Gastrocnemius medialis (tissue), 4 donors: ENCODE results near the gene CPLANE2. TPM values are rescaled to one million over a fixed set of nuclear protein-coding genes. Genes with fewer than 3 reads are reported as not detected.

Experiments used
- ATAC-seq, 2 donors: fragments of 150-250 bp; one replicate each; pipeline ENCODE4 v1.9.1; 2016
- DNase-seq, 2 donors: peaks; one replicate each; pipeline ENCODE4 v3.0.0-alpha.2; 2019
- H3K27ac ChIP-seq, 4 donors: fragments of 200-600 bp; sonication (generic); 1 replicate in 1 of 4; 2 replicates in 3 of 4; pipeline ENCODE4 v1.5.1; 2016 to 2018; ENCODE audit warnings: mild to moderate bottlenecking in 2 of 4, moderate library complexity in 1 of 4
- H3K27me3 ChIP-seq, 3 donors: fragments of 200-600 bp; sonication (generic) in 2 of 3; 1 replicate in 1 of 3; 2 replicates in 2 of 3; pipeline versions ENCODE4 v1.5.1 to v1.6.0; 2016 to 2019; ENCODE audit warnings: mild to moderate bottlenecking in 1 of 3, moderate library complexity in 1 of 3
- H3K36me3 ChIP-seq, 2 donors: fragments of 200-600 bp; sonication (generic) in 1 of 2; one replicate each; pipeline ENCODE4 v1.5.1; 2017 to 2018
- H3K4me1 ChIP-seq, 2 donors: fragments of 200-600 bp; sonication (generic) in 1 of 2; one replicate each; pipeline ENCODE4 v1.5.1; 2016 to 2017; ENCODE audit warnings: mild to moderate bottlenecking in 2 of 2
- H3K4me3 ChIP-seq, 4 donors: fragments of 200-600 bp; sonication (generic) in 3 of 4; 1 replicate in 1 of 4; 2 replicates in 3 of 4; pipeline ENCODE4 v1.5.1; 2016 to 2019; ENCODE audit warnings: mild to moderate bottlenecking in 2 of 4
- H3K9me3 ChIP-seq, 3 donors: fragments of 200-600 bp; sonication (generic) in 2 of 3; 1 replicate in 1 of 3; 2 replicates in 2 of 3; pipeline ENCODE4 v1.5.1; 2016 to 2019
- POLR2A ChIP-seq, 2 donors: fragments of 450-650 bp; IDR thresholded peaks; one replicate each; pipeline ENCODE4 v1.6.1; 2017; ENCODE audit warnings: antibody characterized with exemption in 2 of 2, mild to moderate bottlenecking in 2 of 2, moderate library complexity in 2 of 2
- in situ Hi-C, 4 donors: fragments of 200-750 bp; cut with MboI; loops; one replicate each; pipeline versions ENCODE4 v1.15.0 to v1.8.0; 2017; ENCODE audit warnings: low sequenced_read_pairs in 4 of 4
- intact Hi-C: fragments of 100-400 bp; cut with DNase I; formaldehyde crosslinking; loops from one replicate; pipeline ENCODE4 v1.15.1; 2023; ENCODE audit warnings: low total_unique reads
- total RNA-seq, 4 donors: library from RNA; depleted of rRNA; stranded (reverse); fragments of >200 nt; gene quantifications; one replicate each; pipeline versions ENCODE4 v1.1.0 to v1.2.3, GENCODE V29; 2016
- TF ChIP-seq, protein P1 (sequence below), 5 experiments: fragments of 450-650 bp in 3 of 5; fragments of 200-600 bp in 2 of 5; sonication (generic) in 2 of 5; IDR thresholded peaks in 4 of 5; conservative IDR thresholded peaks in 1 of 5; 1 replicate in 4 of 5; 2 replicates in 1 of 5; pipeline ENCODE4 v1.5.1; 2016 to 2019; ENCODE audit warnings: antibody characterized with exemption in 5 of 5, mild to moderate bottlenecking in 3 of 5, moderate library complexity in 3 of 5

The CPLANE2 gene
- total RNA-seq, 4 donors from 2014 or later = 0.46 to 6.3 (median 3.1) TPM

DNA sequence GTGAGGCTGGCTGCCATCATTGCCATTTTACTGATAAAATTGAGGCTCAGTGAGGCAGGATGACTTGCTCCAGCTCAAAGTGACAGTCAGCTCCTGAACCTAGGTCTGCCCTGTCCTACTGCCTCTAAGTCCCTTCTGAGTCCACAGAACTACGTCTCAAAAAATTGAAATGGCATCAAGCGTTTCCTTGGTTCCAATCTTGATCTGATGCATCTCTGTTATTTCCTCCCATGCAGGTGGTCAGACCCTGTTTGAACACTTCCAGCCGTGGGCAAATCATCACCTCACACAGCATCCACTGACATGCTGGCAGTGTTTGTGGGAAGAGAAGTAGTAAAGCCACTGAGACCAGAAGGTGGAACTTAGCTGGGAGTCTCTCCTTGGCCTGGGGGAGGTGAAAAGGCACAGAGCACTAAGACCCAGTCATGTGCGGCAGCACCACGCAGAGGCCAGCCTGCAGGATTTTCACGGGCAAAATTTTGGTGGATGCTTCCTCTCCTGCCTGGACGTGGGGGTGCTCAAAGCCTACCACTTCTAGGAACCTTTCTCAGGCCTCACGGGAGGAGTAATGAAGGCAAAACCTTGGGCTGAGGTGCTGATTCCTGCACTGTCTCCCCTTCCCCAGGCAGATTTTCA lies 7.8 kb upstream of the CPLANE2 start:
- Histone ChIP-seq H3K4me1 (peaks cover 33 to 34% of the 10 kb centered on the region in 2 donors), H3K27ac (peak overlapping the region in 1 of 4 donors; percentile 40), H3K4me3 (no peak overlapping the region), H3K36me3 (peaks cover 0 to 9% of the 10 kb centered on the region in 2 donors), H3K27me3 (no peaks in the 10 kb centered on the region), H3K9me3 (no peaks in the 10 kb centered on the region)
- TF ChIP-seq, protein P1, sequence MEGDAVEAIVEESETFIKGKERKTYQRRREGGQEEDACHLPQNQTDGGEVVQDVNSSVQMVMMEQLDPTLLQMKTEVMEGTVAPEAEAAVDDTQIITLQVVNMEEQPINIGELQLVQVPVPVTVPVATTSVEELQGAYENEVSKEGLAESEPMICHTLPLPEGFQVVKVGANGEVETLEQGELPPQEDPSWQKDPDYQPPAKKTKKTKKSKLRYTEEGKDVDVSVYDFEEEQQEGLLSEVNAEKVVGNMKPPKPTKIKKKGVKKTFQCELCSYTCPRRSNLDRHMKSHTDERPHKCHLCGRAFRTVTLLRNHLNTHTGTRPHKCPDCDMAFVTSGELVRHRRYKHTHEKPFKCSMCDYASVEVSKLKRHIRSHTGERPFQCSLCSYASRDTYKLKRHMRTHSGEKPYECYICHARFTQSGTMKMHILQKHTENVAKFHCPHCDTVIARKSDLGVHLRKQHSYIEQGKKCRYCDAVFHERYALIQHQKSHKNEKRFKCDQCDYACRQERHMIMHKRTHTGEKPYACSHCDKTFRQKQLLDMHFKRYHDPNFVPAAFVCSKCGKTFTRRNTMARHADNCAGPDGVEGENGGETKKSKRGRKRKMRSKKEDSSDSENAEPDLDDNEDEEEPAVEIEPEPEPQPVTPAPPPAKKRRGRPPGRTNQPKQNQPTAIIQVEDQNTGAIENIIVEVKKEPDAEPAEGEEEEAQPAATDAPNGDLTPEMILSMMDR (IDR thresholded peaks at IDR 0.05 in 4 of 5, conservative IDR thresholded peaks at IDR 0.05 in 1 of 5) = no peak
- TF ChIP-seq POLR2A (IDR thresholded peaks at IDR 0.05) = no peak
- intact Hi-C loops (loop anchor here (1.0 to 5.0 kb wide), 3 partner anchors 38 to 166 kb away; no protein-coding TSS in a partner anchor), in situ Hi-C loops (loop anchor here in 2 of 4 donors (5.0 to 25.0 kb wide), 2 partner anchors 118 to 123 kb away; partner anchors contain the start of genes SZRD1 (in 2 of the 2) and FBXO42 (in 1 of the 2))
- peak in 1 of 2 donors; percentile 5 for DNase-seq
- ATAC-seq = no peak

DNA sequence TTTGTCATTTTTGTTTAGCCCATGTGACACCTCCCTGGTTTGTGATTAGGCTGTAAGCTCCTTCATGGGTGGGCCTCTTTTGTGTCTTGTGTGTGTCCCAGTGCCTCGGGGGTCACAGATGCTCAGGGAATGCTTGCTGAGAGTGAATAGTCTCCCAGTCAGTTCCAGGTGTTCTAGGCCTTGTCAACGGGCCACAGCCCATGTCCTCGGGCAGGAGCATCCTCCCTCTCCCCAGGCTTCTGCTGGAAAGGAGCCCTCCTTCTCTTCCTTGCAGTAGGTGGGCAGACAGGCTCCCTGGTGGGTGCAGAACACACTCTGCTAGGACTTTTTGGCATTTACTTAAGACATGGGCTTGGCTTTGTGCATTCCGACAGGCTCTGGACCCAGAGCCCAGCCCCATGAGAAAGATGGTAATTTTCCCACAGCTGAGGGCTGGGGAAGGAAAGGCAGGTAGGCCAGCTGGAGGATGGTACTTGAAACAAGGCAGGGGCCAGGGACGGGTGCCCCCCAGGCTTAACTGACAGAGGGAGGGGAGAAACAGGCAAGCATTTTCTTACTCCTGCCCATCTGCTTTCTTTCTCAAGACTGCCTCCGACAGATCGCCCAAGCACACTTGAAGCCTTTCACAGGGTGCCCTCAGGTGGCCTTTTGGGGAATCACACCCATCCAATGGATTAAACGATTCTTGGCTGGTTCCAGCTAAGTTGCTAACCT lies 7.1 kb upstream of the CPLANE2 start:
- intact Hi-C loops = loop anchor here (1.0 to 5.0 kb wide), 4 partner anchors 15 to 165 kb away; no protein-coding TSS in a partner anchor
- Histone ChIP-seq H3K4me1 (peaks cover 26 to 27% of the 10 kb centered on the region in 2 donors), H3K9me3 (no peaks in the 10 kb centered on the region), H3K27me3 (no peaks in the 10 kb centered on the region), H3K4me3 (no peak overlapping the region), H3K27ac (peak overlapping the region in 1 of 4 donors; percentile 40), H3K36me3 (peaks cover 0 to 9% of the 10 kb centered on the region in 2 donors)
- in situ Hi-C loops = loop anchor here in 2 of 4 donors (5.0 to 25.0 kb wide), 2 partner anchors 118 to 123 kb away; partner anchors contain the start of genes SZRD1 (in 2 of the 2) and FBXO42 (in 1 of the 2)
- peak; percentile 55 to 79 for DNase-seq
- ATAC-seq = peak in 1 of 2 donors; percentile 44
- TF ChIP-seq, protein P1 (IDR thresholded peaks at IDR 0.05 in 4 of 5, conservative IDR thresholded peaks at IDR 0.05 in 1 of 5) = peak; percentile 77 to 88 (median 83)
- no peak for TF ChIP-seq POLR2A (IDR thresholded peaks at IDR 0.05)

DNA sequence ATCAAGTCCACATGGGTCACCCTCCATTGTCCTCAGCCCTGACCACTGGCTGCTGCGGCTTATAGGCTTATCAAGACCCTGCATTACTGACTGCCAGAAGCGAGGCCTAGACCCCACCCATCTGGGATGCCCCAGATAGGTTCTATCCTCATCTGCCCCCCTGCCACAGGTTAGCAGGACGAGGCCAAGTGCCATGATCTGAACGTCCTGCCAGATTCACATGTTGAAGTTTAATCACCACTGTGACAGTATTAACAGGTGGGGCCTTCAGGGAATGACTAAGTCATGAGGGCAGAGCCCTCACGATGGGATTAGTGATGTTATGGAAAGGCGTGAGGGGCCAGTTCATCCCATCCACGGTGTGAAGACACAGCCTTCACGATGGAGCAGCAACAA lies 6.2 kb upstream of the CPLANE2 start:
- no peak for TF ChIP-seq POLR2A (IDR thresholded peaks at IDR 0.05)
- TF ChIP-seq, protein P1 (IDR thresholded peaks at IDR 0.05 in 4 of 5, conservative IDR thresholded peaks at IDR 0.05 in 1 of 5) = no peak
- intact Hi-C loops = loop anchor here (1.0 to 5.0 kb wide), 2 partner anchors 14 to 56 kb away; no protein-coding TSS in a partner anchor
- in situ Hi-C loops = loop anchor here in 2 of 4 donors (5.0 to 25.0 kb wide), 2 partner anchors 119 to 124 kb away; partner anchors contain the start of genes SZRD1 (in 2 of the 2) and FBXO42 (in 1 of the 2)
- no peak for ATAC-seq
- H3K4me3 ChIP-seq = no peak overlapping the region
- H3K9me3 ChIP-seq = no peaks in the 10 kb centered on the region
- H3K4me1 ChIP-seq = peaks cover 18% of the 10 kb centered on the region in 2 donors
- no peaks in the 10 kb centered on the region for H3K27me3 ChIP-seq
- H3K36me3 ChIP-seq = peaks cover 0 to 9% of the 10 kb centered on the region in 2 donors
- peak in 1 of 2 donors; percentile 10 for DNase-seq
- H3K27ac ChIP-seq = no peak overlapping the region

DNA sequence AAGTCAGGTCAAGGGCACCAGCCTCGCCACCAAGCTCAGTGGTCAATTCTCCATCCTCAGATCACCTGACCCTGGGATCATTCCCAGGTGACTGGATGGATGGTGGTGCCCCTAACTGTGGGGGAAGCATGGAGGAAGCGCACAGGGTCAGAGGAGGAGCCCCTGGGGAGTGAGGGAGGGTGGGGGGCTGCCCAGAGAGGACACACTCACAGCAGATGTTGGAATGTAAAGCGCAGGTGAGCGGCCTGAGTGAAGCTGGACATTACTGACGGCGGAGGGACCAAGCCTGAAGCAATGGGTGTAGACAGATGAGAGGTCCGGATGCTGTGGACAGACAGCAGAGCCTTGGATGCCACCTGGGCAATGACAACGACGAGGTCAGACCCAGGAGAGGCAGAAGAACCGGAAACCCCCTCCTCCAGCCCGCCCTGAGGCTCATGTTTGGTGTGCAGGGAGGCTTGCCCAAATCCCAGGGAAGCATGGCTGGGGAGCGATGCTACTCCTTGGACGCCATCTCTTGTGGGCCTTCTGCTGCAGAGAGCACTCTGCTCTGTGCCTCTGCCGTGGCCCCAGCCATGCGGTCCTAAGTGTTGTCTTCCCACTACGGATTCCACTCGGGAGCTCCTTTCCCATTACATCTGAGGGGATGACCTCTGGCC lies 5.7 kb upstream of the CPLANE2 start:
- TF ChIP-seq, protein P1 (IDR thresholded peaks at IDR 0.05 in 4 of 5, conservative IDR thresholded peaks at IDR 0.05 in 1 of 5) = no peak
- no peak for TF ChIP-seq POLR2A (IDR thresholded peaks at IDR 0.05)

More for the DNA sequence above, 5.7 kb upstream of the CPLANE2 start:
- DNase-seq (peak in 1 of 2 donors; percentile 11), ATAC-seq (no peak)
- in situ Hi-C loops (loop anchor here in 2 of 4 donors (5.0 to 25.0 kb wide), 2 partner anchors 120 to 125 kb away; partner anchors contain the start of genes SZRD1 (in 2 of the 2) and FBXO42 (in 1 of the 2)), intact Hi-C loops (loop anchor here (1.0 to 5.0 kb wide), 2 partner anchors 13 to 55 kb away; no protein-coding TSS in a partner anchor)
- H3K4me3 ChIP-seq = no peak overlapping the region
- H3K4me1 ChIP-seq = peaks cover 12 to 13% of the 10 kb centered on the region in 2 donors
- peaks cover 0 to 9% of the 10 kb centered on the region in 2 donors for H3K36me3 ChIP-seq
- H3K27me3 ChIP-seq = no peaks in the 10 kb centered on the region
- no peak overlapping the region for H3K27ac ChIP-seq
- H3K9me3 ChIP-seq = no peaks in the 10 kb centered on the region
